NCI-H82 treated with DMSO at 0.1 percent for 48 hours (cell line): ENCODE data around the gene CLDN24.

Experiments
- DNase-seq: peaks from one replicate; lab custom pipeline; 2025; ENCODE audit not compliant: unreplicated experiment; lab: John Stamatoyannopoulos, UW

Gene CLDN24

DNA sequence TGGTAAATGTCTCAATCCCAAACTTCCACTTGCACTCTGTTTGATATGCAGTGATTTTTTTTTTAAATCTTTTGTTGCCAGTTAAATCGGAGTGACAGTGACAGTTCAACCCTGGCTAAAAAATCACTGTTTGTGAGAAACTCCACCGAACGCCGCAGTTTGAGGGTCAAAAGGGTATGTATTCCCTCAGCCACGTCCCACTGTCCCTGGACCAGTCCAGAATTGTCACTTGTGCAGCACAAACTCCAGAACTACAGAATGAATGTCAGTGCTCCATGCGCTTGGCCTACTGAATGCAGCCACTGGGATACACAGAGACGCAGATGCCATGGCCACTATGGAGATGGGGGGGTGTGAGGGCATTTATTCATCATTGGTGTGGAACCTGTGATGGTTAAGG is 36.3 kb downstream of the CLDN24 start:
- DNase-seq: no peak

GRCh38 chr4:183284965-183285364 is 37.3 kb downstream of the CLDN24 start:
- no peak for DNase-seq

GRCh38 chr4:183284258-183284785 is 37.9 kb downstream of the CLDN24 start:
- DNase-seq: no peak

- DNase-seq: no peak
Observed at GRCh38 chr4:183276106-183276505, 46.1 kb downstream of the CLDN24 start.

GRCh38 chr4:183272384-183272783 is 49.8 kb downstream of the CLDN24 start:
- no peak for DNase-seq
